GM23338 (cell line): Measurements from ENCODE around the gene ZC3H8. TPM values are rescaled to one million over a fixed set of nuclear protein-coding genes. Genes with fewer than 3 reads are reported as not detected.

Experiments used
- ATAC-seq: fragments of 200-7000 bp; cut with Tn5 transposase; 3 replicates; pipeline ENCODE4 v1.9.1; 2020
- DNase-seq: peaks from one replicate; pipeline ENCODE4 v3.0.0-alpha.2; 2015; ENCODE audit warnings: low spot score
- H2AFZ ChIP-seq: fragments of 200-600 bp; sonication (generic); 2 replicates; pipeline ENCODE4 v1.8.0; 2016; ENCODE audit warnings: antibody characterized with exemption, mild to moderate bottlenecking, moderate library complexity
- H3F3A ChIP-seq: fragments of 200-600 bp; sonication (generic); replicated peaks from 2 replicates; pipeline ENCODE4 v1.8.0; 2017; ENCODE audit warnings: antibody characterized with exemption, mixed run types, low read depth
- H3K27ac ChIP-seq: fragments of 200-600 bp; sonication (generic); 2 replicates; pipeline ENCODE4 v1.6.1; 2016; ENCODE audit warnings: low read depth
- H3K27me3 ChIP-seq: fragments of 200-600 bp; sonication (generic); 2 replicates; pipeline ENCODE4 v1.8.0; 2016; ENCODE audit warnings: mild to moderate bottlenecking, mixed run types, moderate library complexity; ENCODE audit not compliant: insufficient read depth
- H3K36me3 ChIP-seq: fragments of 200-600 bp; sonication (generic); 2 replicates; pipeline ENCODE4 v1.8.0; 2016; ENCODE audit warnings: mild to moderate bottlenecking; ENCODE audit not compliant: insufficient read depth
- H3K4me1 ChIP-seq: fragments of 200-600 bp; sonication (generic); 2 replicates; pipeline ENCODE4 v1.8.0; 2016; ENCODE audit warnings: mild to moderate bottlenecking, moderate library complexity; ENCODE audit not compliant: insufficient read depth
- H3K4me2 ChIP-seq: fragments of 200-600 bp; sonication (generic); 2 replicates; pipeline ENCODE4 v1.7.1; 2017; ENCODE audit warnings: mixed run types
- H3K4me3 ChIP-seq: fragments of 200-600 bp; sonication (generic); 2 replicates; pipeline ENCODE4 v1.6.1; 2016; ENCODE audit warnings: mixed run types
- H3K79me2 ChIP-seq: fragments of 200-600 bp; sonication (generic); replicated peaks from 2 replicates; pipeline ENCODE4 v1.8.0; 2017; ENCODE audit warnings: mild to moderate bottlenecking; ENCODE audit not compliant: insufficient read depth
- H3K9me2 ChIP-seq: fragments of 200-600 bp; sonication (generic); 2 replicates; pipeline ENCODE4 v1.8.0; 2017; ENCODE audit not compliant: insufficient read depth
- H4K20me1 ChIP-seq: fragments of 200-600 bp; sonication (generic); replicated peaks from 2 replicates; pipeline ENCODE4 v1.8.0; 2017; ENCODE audit warnings: mild to moderate bottlenecking; ENCODE audit not compliant: insufficient read depth
- H3K27ac Mint-ChIP-seq: 2 replicates; pipeline ENCODE4 v1.8.0; 2020; ENCODE audit warnings: inconsistent platforms, mild to moderate bottlenecking, moderate library complexity, mixed read lengths
- H3K27me3 Mint-ChIP-seq: 3 replicates; pipeline ENCODE4 v1.8.0; 2022; ENCODE audit warnings: low read depth, mild to moderate bottlenecking, moderate library complexity, mixed read lengths, inconsistent platforms; ENCODE audit not compliant: insufficient read depth, poor library complexity
- H3K36me3 Mint-ChIP-seq: 3 replicates; pipeline ENCODE4 v1.8.0; 2021; ENCODE audit warnings: low read depth, mild to moderate bottlenecking, inconsistent platforms, moderate library complexity, mixed read lengths
- H3K4me1 Mint-ChIP-seq: 3 replicates; pipeline ENCODE4 v1.8.0; 2020; ENCODE audit warnings: mild to moderate bottlenecking, inconsistent platforms, mixed read lengths
- H3K4me3 Mint-ChIP-seq: 3 replicates; pipeline ENCODE4 v1.8.0; 2021; ENCODE audit warnings: moderate library complexity, mild to moderate bottlenecking, inconsistent platforms, mixed read lengths
- H3K9me3 Mint-ChIP-seq: 3 replicates; pipeline ENCODE4 v1.8.0; 2020; ENCODE audit warnings: moderate library complexity, mild to moderate bottlenecking, inconsistent platforms, mixed read lengths
- CREB1 ChIP-seq: fragments of 250-450 bp; sonication (Bioruptor Pico); IDR thresholded peaks from 2 replicates; pipeline ENCODE4 v1.5.0; 2020; ENCODE audit warnings: low read depth, mild to moderate bottlenecking, moderate library complexity
- JUNB ChIP-seq: IDR thresholded peaks from one replicate; pipeline ENCODE4 v1.6.1; 2016; ENCODE audit warnings: antibody characterized with exemption; ENCODE audit not compliant: unreplicated experiment
- POLR2AphosphoS5 ChIP-seq: IDR thresholded peaks from 2 replicates; pipeline ENCODE4 v1.6.1; 2016; ENCODE audit warnings: antibody characterized with exemption, low read depth
- STAT1 ChIP-seq: IDR thresholded peaks from one replicate; pipeline ENCODE4 v1.6.1; 2016; ENCODE audit warnings: antibody characterized with exemption; ENCODE audit not compliant: unreplicated experiment
- ZNF331 ChIP-seq: fragments of 250-450 bp; sonication (Bioruptor Pico); IDR thresholded peaks from 2 replicates; pipeline ENCODE4 v1.5.0; 2020; ENCODE audit warnings: low read depth, mild to moderate bottlenecking, moderate library complexity
- polyA plus RNA-seq: library from polyadenylated mRNA; unstranded; fragments of >200 nt; fragmentation: Nextera tagmentation; extraction: Ambion mirVana; gene quantifications from 2 replicates; pipeline ENCODE4 v1.2.1, GENCODE V29; 2016
- total RNA-seq: library from RNA; depleted of rRNA; stranded (reverse); fragments of >200 nt; shearing (Covaris generic); gene quantifications from 2 replicates; pipeline ENCODE4 v1.2.3, GENCODE V29; 2014
- TF ChIP-seq, protein P1 (sequence below), 2 experiments: fragments of 200-600 bp in 1 of 2; sonication (generic) in 1 of 2; conservative IDR thresholded peaks; 2 replicates each; pipeline versions ENCODE4 v1.5.1 to v1.6.1; 2016 to 2017; ENCODE audit warnings: antibody characterized with exemption in 2 of 2, low read depth in 2 of 2, mild to moderate bottlenecking in 2 of 2, moderate library complexity in 1 of 2
- TF ChIP-seq, protein P2 (sequence below): fragments of 250-450 bp; sonication (Bioruptor Pico); IDR thresholded peaks from 2 replicates; pipeline ENCODE4 v1.5.0; 2020; ENCODE audit warnings: mild to moderate bottlenecking, moderate library complexity
- TF ChIP-seq, protein P3 (sequence below): IDR thresholded peaks from 2 replicates; pipeline ENCODE4 v1.6.1; 2016; ENCODE audit warnings: antibody characterized with exemption

The ZC3H8 gene
- total and polyA plus RNA-seq, 2 experiments from 2014 or later = 13.3 to 42.8 TPM

DNA sequence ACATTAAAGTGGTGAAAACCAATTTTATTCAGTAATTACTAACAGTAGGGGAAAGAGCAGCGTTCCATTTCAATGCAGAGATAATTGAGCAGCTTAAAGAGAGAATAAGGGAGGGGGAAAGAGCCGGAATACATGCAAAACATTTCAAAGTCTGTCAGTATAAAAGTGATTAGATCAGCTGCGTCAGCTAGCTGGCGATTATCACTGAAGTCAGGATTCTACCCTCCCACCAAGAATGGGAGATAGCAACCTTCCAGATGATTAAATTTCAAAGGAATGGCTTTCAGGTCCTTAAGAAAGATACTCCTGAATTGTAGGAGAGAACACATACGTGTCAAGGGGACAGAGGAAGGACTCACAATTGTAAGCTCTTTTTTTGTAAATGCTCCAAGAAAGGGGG lies 17.8 kb upstream of the ZC3H8 start:
- no peaks in the 10 kb centered on the region for H3K27me3 ChIP-seq
- ATAC-seq = no peak
- no peak overlapping the region for H3K27ac Mint-ChIP-seq
- no peak overlapping the region for H3K27ac ChIP-seq
- no peaks in the 10 kb centered on the region for H3K36me3 Mint-ChIP-seq
- no peak overlapping the region for H2AFZ ChIP-seq
- H3K9me3 Mint-ChIP-seq = peaks cover 7% of the 10 kb centered on the region
- no peak overlapping the region for H3K4me3 Mint-ChIP-seq
- peaks cover 6% of the 10 kb centered on the region; the same call in 1 of the 2 replicates for H3K4me1 ChIP-seq
- H3K27me3 Mint-ChIP-seq = peaks cover 4% of the 10 kb centered on the region
- H3K79me2 ChIP-seq = no peaks in the 10 kb centered on the region
- no peak overlapping the region for H3K4me2 ChIP-seq
- DNase-seq = peak; percentile 8
- H3K36me3 ChIP-seq = no peaks in the 10 kb centered on the region
- TF ChIP-seq JUNB (no peak), STAT1 (no peak), ZNF331 (CRISPR knock-in tag) (no peak), CREB1 (CRISPR knock-in tag) (no peak), POLR2AphosphoS5 (no peak)
- TF ChIP-seq, protein P1, sequence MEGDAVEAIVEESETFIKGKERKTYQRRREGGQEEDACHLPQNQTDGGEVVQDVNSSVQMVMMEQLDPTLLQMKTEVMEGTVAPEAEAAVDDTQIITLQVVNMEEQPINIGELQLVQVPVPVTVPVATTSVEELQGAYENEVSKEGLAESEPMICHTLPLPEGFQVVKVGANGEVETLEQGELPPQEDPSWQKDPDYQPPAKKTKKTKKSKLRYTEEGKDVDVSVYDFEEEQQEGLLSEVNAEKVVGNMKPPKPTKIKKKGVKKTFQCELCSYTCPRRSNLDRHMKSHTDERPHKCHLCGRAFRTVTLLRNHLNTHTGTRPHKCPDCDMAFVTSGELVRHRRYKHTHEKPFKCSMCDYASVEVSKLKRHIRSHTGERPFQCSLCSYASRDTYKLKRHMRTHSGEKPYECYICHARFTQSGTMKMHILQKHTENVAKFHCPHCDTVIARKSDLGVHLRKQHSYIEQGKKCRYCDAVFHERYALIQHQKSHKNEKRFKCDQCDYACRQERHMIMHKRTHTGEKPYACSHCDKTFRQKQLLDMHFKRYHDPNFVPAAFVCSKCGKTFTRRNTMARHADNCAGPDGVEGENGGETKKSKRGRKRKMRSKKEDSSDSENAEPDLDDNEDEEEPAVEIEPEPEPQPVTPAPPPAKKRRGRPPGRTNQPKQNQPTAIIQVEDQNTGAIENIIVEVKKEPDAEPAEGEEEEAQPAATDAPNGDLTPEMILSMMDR (conservative IDR thresholded peaks at IDR 0.05; ENCODE audit: low read depth in 2 of 2) = no peak
- TF ChIP-seq, protein P2, sequence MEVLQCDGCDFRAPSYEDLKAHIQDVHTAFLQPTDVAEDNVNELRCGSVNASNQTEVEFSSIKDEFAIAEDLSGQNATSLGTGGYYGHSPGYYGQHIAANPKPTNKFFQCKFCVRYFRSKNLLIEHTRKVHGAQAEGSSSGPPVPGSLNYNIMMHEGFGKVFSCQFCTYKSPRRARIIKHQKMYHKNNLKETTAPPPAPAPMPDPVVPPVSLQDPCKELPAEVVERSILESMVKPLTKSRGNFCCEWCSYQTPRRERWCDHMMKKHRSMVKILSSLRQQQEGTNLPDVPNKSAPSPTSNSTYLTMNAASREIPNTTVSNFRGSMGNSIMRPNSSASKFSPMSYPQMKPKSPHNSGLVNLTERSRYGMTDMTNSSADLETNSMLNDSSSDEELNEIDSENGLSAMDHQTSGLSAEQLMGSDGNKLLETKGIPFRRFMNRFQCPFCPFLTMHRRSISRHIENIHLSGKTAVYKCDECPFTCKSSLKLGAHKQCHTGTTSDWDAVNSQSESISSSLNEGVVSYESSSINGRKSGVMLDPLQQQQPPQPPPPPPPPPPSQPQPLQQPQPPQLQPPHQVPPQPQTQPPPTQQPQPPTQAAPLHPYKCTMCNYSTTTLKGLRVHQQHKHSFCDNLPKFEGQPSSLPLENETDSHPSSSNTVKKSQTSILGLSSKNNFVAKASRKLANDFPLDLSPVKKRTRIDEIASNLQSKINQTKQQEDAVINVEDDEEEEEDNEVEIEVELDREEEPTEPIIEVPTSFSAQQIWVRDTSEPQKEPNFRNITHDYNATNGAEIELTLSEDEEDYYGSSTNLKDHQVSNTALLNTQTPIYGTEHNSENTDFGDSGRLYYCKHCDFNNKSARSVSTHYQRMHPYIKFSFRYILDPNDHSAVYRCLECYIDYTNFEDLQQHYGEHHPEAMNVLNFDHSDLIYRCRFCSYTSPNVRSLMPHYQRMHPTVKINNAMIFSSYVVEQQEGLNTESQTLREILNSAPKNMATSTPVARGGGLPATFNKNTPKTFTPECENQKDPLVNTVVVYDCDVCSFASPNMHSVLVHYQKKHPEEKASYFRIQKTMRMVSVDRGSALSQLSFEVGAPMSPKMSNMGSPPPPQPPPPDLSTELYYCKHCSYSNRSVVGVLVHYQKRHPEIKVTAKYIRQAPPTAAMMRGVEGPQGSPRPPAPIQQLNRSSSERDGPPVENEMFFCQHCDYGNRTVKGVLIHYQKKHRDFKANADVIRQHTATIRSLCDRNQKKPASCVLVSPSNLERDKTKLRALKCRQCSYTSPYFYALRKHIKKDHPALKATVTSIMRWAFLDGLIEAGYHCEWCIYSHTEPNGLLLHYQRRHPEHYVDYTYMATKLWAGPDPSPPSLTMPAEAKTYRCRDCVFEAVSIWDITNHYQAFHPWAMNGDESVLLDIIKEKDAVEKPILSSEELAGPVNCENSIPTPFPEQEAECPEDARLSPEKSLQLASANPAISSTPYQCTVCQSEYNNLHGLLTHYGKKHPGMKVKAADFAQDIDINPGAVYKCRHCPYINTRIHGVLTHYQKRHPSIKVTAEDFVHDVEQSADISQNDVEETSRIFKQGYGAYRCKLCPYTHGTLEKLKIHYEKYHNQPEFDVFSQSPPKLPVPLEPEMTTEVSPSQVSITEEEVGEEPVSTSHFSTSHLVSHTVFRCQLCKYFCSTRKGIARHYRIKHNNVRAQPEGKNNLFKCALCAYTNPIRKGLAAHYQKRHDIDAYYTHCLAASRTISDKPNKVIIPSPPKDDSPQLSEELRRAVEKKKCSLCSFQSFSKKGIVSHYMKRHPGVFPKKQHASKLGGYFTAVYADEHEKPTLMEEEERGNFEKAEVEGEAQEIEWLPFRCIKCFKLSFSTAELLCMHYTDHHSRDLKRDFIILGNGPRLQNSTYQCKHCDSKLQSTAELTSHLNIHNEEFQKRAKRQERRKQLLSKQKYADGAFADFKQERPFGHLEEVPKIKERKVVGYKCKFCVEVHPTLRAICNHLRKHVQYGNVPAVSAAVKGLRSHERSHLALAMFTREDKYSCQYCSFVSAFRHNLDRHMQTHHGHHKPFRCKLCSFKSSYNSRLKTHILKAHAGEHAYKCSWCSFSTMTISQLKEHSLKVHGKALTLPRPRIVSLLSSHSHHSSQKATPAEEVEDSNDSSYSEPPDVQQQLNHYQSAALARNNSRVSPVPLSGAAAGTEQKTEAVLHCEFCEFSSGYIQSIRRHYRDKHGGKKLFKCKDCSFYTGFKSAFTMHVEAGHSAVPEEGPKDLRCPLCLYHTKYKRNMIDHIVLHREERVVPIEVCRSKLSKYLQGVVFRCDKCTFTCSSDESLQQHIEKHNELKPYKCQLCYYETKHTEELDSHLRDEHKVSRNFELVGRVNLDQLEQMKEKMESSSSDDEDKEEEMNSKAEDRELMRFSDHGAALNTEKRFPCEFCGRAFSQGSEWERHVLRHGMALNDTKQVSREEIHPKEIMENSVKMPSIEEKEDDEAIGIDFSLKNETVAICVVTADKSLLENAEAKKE = no peak
- TF ChIP-seq, protein P3, sequence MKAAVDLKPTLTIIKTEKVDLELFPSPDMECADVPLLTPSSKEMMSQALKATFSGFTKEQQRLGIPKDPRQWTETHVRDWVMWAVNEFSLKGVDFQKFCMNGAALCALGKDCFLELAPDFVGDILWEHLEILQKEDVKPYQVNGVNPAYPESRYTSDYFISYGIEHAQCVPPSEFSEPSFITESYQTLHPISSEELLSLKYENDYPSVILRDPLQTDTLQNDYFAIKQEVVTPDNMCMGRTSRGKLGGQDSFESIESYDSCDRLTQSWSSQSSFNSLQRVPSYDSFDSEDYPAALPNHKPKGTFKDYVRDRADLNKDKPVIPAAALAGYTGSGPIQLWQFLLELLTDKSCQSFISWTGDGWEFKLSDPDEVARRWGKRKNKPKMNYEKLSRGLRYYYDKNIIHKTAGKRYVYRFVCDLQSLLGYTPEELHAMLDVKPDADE = no peak
- H4K20me1 ChIP-seq = no peaks in the 10 kb centered on the region
- H3K4me1 Mint-ChIP-seq = peaks cover 18% of the 10 kb centered on the region
- H3K9me2 ChIP-seq = no peaks in the 10 kb centered on the region
- no peaks in the 10 kb centered on the region for H3F3A ChIP-seq
- H3K4me3 ChIP-seq = no peak overlapping the region
